GM12801 (cell line): ENCODE data around the gene FAM170B.

Source experiments
- TF ChIP-seq, protein P1 (sequence below): IDR thresholded peaks from one replicate; pipeline ENCODE4 v1.5.1; 2011; ENCODE audit warnings: control low read depth; ENCODE audit not compliant: insufficient read length; ENCODE audit errors: extremely low read depth

Gene FAM170B

DNA sequence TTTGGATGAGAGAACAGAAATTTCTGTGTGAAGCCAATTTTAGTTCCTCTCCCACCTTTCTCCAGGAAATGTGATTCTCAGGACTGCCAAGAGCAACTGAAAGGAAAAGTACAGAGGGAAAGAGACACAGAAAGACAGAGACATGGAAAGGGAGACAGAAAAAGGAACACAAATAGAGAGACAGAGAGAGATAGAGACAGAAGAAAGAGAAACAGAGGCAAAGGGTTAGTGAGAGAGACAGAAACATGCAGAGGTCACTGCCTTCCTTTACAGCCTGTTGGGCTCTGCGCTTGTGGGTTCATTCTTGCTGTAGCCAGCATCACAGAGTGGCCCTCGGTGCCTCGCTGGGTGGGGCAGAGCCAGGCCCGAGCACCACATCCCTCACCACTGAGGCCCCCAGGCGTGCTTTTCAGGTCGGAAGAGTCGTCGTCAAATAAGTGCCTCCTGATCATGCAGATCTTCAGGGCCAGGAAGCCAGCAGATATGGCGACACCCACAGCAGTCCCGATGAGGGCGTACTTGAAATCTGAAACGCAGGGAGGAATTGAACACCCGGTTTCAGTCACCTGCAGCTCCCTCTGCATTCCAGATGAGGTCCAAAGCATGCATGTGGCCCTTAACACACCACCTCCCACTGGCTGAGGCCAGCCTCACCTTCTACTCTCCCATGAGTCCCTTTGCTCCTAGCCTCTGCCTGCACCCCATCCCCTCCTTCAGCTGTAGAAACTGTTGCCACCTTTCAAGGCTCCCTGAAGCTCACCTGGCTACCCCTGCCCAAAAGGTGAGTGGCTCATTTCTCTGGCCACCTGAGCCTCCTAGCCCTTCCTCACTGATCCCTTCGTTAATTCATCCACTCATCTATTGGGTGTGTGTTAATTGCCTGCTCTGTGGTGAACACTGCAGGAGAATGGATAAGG is 32.9 kb upstream of the FAM170B start:
- TF ChIP-seq, protein P1, sequence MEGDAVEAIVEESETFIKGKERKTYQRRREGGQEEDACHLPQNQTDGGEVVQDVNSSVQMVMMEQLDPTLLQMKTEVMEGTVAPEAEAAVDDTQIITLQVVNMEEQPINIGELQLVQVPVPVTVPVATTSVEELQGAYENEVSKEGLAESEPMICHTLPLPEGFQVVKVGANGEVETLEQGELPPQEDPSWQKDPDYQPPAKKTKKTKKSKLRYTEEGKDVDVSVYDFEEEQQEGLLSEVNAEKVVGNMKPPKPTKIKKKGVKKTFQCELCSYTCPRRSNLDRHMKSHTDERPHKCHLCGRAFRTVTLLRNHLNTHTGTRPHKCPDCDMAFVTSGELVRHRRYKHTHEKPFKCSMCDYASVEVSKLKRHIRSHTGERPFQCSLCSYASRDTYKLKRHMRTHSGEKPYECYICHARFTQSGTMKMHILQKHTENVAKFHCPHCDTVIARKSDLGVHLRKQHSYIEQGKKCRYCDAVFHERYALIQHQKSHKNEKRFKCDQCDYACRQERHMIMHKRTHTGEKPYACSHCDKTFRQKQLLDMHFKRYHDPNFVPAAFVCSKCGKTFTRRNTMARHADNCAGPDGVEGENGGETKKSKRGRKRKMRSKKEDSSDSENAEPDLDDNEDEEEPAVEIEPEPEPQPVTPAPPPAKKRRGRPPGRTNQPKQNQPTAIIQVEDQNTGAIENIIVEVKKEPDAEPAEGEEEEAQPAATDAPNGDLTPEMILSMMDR, result no peak

- TF ChIP-seq, protein P1, result no peak
Observed at GRCh38 chr10:49165821-49166483, 32.1 kb upstream of the FAM170B start.

- TF ChIP-seq, protein P1, result no peak
Observed at GRCh38 chr10:49165259-49165658, 31.4 kb upstream of the FAM170B start.

DNA sequence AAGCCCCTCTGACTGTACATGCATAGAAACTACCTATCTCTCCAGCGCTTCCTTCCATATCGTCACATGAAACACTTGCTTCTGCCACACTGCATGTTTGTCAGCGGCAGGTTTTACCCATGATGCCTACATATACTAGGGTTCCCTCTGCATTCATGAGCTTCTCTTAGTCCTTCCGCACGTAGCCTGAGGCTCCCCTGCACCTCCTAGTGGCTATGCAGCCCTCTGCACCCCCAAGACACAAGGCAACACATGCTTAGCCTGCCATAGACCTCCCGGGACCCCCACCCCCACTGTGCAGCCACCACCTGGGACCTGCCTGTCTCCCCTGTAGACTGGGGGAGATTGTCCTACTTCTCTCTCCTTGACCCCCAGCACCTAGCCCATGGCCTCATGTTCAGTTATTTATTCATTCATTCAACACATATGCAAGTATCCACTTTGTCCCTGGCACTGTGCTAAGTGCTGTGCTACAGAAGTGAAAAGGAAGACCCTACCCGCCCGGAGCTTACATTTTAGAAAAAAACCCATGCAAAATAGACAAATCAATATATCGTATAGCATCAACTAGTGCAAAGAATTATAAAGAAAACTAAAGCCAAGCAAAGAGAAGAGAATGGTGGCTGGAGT is 30.9 kb upstream of the FAM170B start:
- TF ChIP-seq, protein P1, result peak; percentile 46

DNA sequence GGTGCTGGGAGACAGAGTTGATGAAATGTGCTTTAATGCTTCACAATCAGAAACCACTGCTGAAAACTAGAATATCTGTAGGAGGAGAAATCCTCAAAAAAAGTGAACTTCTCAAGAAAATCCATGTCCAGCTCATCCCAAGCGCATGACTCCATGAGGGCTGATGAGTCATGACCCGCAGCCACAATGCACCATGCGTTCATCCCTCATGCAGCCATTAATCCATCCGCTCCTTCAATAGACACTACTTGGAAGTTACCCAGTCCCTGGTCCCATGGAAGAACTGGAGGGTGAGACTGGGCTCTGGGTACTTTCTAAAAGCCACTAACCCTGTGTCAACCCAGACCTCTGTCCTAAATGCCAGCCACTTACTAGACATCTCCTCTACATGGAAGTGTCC is 29.9 kb upstream of the FAM170B start:
- TF ChIP-seq, protein P1, result no peak

DNA sequence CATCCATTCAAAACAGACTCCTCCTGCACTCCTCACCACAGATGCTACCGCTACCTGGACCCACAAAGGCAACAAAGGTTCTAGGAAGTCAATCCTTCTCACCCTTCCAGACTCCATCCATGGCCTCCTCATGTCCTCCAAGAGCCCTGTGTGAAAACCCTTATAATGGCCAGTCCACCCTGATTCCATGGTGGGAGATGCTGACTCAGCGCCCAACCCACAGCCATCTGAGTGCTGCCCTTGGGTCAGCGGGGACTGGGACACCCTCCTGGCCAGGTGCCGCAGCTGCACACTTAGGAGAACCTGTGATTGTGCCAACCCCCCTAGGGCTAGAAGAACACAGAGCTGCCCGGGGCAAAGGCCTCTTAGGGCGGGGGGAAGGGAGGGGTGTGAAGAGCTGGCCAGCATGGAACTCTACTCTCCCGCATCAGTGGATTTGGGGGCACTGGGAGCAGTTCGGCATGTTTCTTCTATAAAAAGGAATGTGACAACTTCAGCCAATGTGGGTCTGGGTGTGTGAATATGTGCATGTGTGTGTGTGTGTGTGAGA is 29.0 kb upstream of the FAM170B start:
- TF ChIP-seq, protein P1, result no peak

DNA sequence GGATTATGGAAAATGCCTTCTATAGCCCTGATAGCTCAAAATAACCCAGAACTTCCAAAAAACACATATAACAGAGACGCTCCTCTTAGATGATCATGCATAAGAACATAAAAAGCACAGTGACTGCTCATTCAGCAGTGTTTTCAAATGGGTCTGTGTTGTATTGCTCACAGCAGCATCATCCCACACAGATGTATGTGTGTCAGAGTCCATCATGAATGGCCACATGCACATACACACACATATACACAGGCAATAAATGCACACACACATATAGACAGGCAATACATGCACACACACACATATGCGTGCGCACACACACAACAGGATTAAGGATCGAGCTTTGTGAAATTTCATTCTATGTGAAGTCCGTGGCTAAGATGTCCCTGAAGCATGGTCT is 28.2 kb upstream of the FAM170B start:
- TF ChIP-seq, protein P1, result no peak
